Upper lobe of left lung (tissue), 6 donors: ENCODE results near the gene ELANE. TPM values are rescaled to one million over a fixed set of nuclear protein-coding genes. Genes with fewer than 3 reads are reported as not detected.

Experiments
- ATAC-seq, 2 donors: fragments of 200-7000 bp; cut with Tn5 transposase; one replicate each; pipeline ENCODE4 v1.9.1; 2022; ENCODE audit warnings: mild to moderate bottlenecking in 2 of 2, moderate library complexity in 2 of 2; ENCODE audit not compliant: low FRiP score in 2 of 2
- DNase-seq, 2 donors: peaks; one replicate each; pipeline ENCODE4 v3.0.0-alpha.2; 2019 to 2020
- H3K27ac ChIP-seq, 4 donors: fragments of 200-600 bp; sonication (generic); one replicate each; pipeline ENCODE4 v1.5.1; 2016 to 2019
- H3K27me3 ChIP-seq, 4 donors: fragments of 200-600 bp; sonication (generic); one replicate each; pipeline ENCODE4 v1.5.1; 2017 to 2019
- H3K36me3 ChIP-seq, 4 donors: fragments of 200-600 bp; sonication (generic); one replicate each; pipeline ENCODE4 v1.5.1; 2016 to 2019
- H3K4me1 ChIP-seq, 4 donors: fragments of 200-600 bp; sonication (generic); one replicate each; pipeline ENCODE4 v1.5.1; 2018 to 2019
- H3K4me3 ChIP-seq, 4 donors: fragments of 200-600 bp; sonication (generic); one replicate each; pipeline ENCODE4 v1.5.1; 2017 to 2019; ENCODE audit warnings: mild to moderate bottlenecking in 2 of 4, moderate library complexity in 1 of 4
- H3K9me3 ChIP-seq, 4 donors: fragments of 200-600 bp; sonication (generic); one replicate each; pipeline ENCODE4 v1.5.1; 2018 to 2019
- EP300 ChIP-seq, 4 donors: sonication (generic); formaldehyde crosslinking; IDR thresholded peaks; one replicate each; pipeline ENCODE4 v1.5.1; 2017; ENCODE audit warnings: antibody characterized with exemption in 4 of 4, control low read depth in 2 of 4
- POLR2A ChIP-seq, 4 donors: fragments of 450-650 bp; IDR thresholded peaks; one replicate each; pipeline ENCODE4 v1.5.1; 2016 to 2017; ENCODE audit warnings: antibody characterized with exemption in 4 of 4, mild to moderate bottlenecking in 2 of 4
- POLR2AphosphoS5 ChIP-seq, 2 donors: sonication (generic); formaldehyde crosslinking; IDR thresholded peaks; one replicate each; pipeline ENCODE4 v1.5.1; 2017; ENCODE audit warnings: antibody characterized with exemption in 2 of 2
- WGBS, 2 donors: methylation state at CpG; one replicate each; pipeline ENCODE4 v1.1.5; 2017 to 2018; 5-methylcytosine and 5-hydroxymethylcytosine counted together
- total RNA-seq, 6 donors: library from RNA; depleted of rRNA in 4 of 6; stranded (reverse); fragments of >200 nt in 4 of 6; gene quantifications; one replicate each; pipeline versions ENCODE4 v1.1.0 to v1.2.1, GENCODE V29; 2016 to 2021
- TF ChIP-seq, protein P1 (sequence below), 6 experiments: fragments of 450-650 bp in 4 of 6; fragments of 200-600 bp in 2 of 6; sonication (generic) in 2 of 6; IDR thresholded peaks; one replicate each; pipeline ENCODE4 v1.5.1; 2016 to 2019; ENCODE audit warnings: antibody characterized with exemption in 6 of 6
- donor health status: DM: no; HTN: no; CAD: no; lungs with moderate emphysema.
- donor health status: DM: no; HTN: yes; CAD: no; lungs with severe emphysema.

ELANE gene
- total RNA-seq, 6 donors from 2014 or later, result 0.69 to 11.9 (median 1.3) TPM; not detected in 1

GRCh38 chr19:901216-902092 lies 49.4 kb downstream of the ELANE start:
- H3K4me1 ChIP-seq, result no peaks in the 10 kb centered on the region
- no peak for DNase-seq
- WGBS, 2 donors, result 99 to 100% methylated on average over 12 to 22 of the region's 27 CpGs
- H3K4me3 ChIP-seq, result no peak overlapping the region
- TF ChIP-seq POLR2A (IDR thresholded peaks at IDR 0.05), result no peak
- TF ChIP-seq, protein P1, sequence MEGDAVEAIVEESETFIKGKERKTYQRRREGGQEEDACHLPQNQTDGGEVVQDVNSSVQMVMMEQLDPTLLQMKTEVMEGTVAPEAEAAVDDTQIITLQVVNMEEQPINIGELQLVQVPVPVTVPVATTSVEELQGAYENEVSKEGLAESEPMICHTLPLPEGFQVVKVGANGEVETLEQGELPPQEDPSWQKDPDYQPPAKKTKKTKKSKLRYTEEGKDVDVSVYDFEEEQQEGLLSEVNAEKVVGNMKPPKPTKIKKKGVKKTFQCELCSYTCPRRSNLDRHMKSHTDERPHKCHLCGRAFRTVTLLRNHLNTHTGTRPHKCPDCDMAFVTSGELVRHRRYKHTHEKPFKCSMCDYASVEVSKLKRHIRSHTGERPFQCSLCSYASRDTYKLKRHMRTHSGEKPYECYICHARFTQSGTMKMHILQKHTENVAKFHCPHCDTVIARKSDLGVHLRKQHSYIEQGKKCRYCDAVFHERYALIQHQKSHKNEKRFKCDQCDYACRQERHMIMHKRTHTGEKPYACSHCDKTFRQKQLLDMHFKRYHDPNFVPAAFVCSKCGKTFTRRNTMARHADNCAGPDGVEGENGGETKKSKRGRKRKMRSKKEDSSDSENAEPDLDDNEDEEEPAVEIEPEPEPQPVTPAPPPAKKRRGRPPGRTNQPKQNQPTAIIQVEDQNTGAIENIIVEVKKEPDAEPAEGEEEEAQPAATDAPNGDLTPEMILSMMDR (IDR thresholded peaks at IDR 0.05), result no peak
- no peak for TF ChIP-seq EP300 (IDR thresholded peaks at IDR 0.05)
- no peak for TF ChIP-seq POLR2AphosphoS5 (IDR thresholded peaks at IDR 0.05)
- H3K9me3 ChIP-seq, result no peaks in the 10 kb centered on the region
- ATAC-seq, result no peak
- H3K27ac ChIP-seq, result no peak overlapping the region
- no peaks in the 10 kb centered on the region for H3K27me3 ChIP-seq
- peaks cover 0 to 41% (median 30%) of the 10 kb centered on the region in 4 donors for H3K36me3 ChIP-seq

DNA sequence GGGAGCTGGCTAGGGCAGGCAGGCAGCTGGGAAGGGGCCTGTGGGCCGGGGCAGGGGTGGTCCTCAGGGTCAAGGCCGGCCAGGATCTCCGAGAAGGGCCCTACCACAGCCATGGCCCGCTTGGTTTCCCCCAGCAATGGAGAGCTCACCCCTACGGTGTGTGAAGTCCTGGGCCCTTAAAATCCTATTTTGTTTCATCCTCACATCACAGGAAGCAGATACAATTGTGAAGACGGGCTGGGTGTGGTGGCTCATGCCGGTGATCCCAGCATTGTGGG lies 49.9 kb downstream of the ELANE start:
- TF ChIP-seq, protein P1 (IDR thresholded peaks at IDR 0.05), result no peak
- no peak for TF ChIP-seq EP300 (IDR thresholded peaks at IDR 0.05)
- TF ChIP-seq POLR2AphosphoS5 (IDR thresholded peaks at IDR 0.05), result no peak
- TF ChIP-seq POLR2A (IDR thresholded peaks at IDR 0.05), result no peak
- Histone ChIP-seq H3K4me1 (no peaks in the 10 kb centered on the region), H3K36me3 (peaks cover 0 to 35% (median 29%) of the 10 kb centered on the region in 4 donors), H3K4me3 (no peak overlapping the region), H3K27me3 (no peaks in the 10 kb centered on the region), H3K9me3 (no peaks in the 10 kb centered on the region), H3K27ac (no peak overlapping the region)
- ATAC-seq, result no peak
- WGBS, 2 donors, result 52 to 92% methylated on average over 3 to 7 of the region's 7 CpGs
- no peak for DNase-seq

DNA sequence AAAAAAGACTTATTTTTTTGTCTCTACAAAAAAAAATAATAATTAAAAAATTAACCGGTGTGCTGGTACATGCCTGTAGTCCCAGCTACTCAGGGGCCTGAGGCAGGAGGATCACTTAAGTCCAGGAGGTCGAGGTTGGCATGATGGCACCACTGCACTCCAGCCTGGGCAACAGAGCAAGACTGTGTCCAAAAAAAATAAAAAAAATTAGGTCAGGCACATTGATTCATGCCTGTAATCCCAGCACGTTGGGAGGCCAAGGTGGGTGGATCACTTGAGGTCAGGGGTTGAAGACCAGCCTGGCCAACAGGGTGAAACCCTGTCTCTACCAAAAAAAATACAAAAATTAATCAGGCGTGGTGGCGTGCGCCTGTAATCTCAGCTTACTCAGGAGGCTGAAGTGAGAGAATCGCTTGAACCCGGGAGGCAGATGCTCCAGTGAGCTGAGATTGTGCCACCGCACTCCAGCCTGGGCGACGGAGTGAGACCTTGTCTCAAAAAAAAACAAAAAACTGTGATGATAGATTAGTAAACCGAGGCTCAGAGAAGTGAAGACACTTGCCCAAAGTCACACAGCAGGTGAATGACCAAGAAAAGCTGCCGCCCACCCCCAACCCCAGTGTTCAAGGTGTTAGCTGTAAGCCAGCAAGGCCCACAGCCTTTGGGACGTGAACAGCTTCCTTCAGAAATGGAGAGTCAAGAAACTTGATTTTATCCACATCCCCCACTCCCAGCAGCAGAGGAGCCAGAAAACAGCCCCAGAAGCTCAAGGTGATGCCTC lies 50.5 kb downstream of the ELANE start:
- Histone ChIP-seq H3K4me3 (no peak overlapping the region), H3K9me3 (no peaks in the 10 kb centered on the region), H3K36me3 (peaks cover 0 to 30% (median 26%) of the 10 kb centered on the region in 4 donors), H3K27me3 (no peaks in the 10 kb centered on the region), H3K4me1 (no peaks in the 10 kb centered on the region), H3K27ac (no peak overlapping the region)
- WGBS, 2 donors, result 91 to 92% methylated on average over 14 of the region's 14 CpGs
- DNase-seq (no peak), ATAC-seq (no peak)
- TF ChIP-seq POLR2AphosphoS5 (IDR thresholded peaks at IDR 0.05) (no peak), EP300 (IDR thresholded peaks at IDR 0.05) (no peak), POLR2A (IDR thresholded peaks at IDR 0.05) (no peak)
- TF ChIP-seq, protein P1 (IDR thresholded peaks at IDR 0.05), result no peak

GRCh38 chr19:903266-903797 lies 51.2 kb downstream of the ELANE start:
- Histone ChIP-seq H3K27me3 (no peaks in the 10 kb centered on the region), H3K9me3 (no peaks in the 10 kb centered on the region), H3K27ac (no peak overlapping the region), H3K4me3 (no peak overlapping the region), H3K4me1 (peaks cover 0 to under 1% (median 0%) of the 10 kb centered on the region in 4 donors), H3K36me3 (peaks cover 0 to 29% (median 25%) of the 10 kb centered on the region in 4 donors)
- 83 to 87% methylated on average over 26 to 32 of the region's 32 CpGs for WGBS, 2 donors
- no peak for ATAC-seq
- peak in 1 of 2 donors; percentile 78 for DNase-seq
- TF ChIP-seq EP300 (IDR thresholded peaks at IDR 0.05), result no peak
- TF ChIP-seq POLR2AphosphoS5 (IDR thresholded peaks at IDR 0.05), result no peak
- TF ChIP-seq, protein P1 (IDR thresholded peaks at IDR 0.05), result no peak
- TF ChIP-seq POLR2A (IDR thresholded peaks at IDR 0.05), result no peak
